ENCODE results near the gene PPP1CB.
"Not testable (repeated sequence)": the region's sequence is repeated elsewhere in the genome, so short reads cannot be mapped to it uniquely, and the experiment has no call there.

PPP1CB gene

GRCh38 chr2:28735511-28735910, 16.1 kb upstream of the PPP1CB start:
- H3K27ac ChIP-seq (ENCODE audit: low read length), result no peak overlapping the region
- H3K9ac ChIP-seq (ENCODE audit: low read length), result no peak overlapping the region
- no peaks in the 10 kb centered on the region for H3K9me3 ChIP-seq (replicated peaks; ENCODE audit: insufficient read depth, low read length)
- H3K36me3 ChIP-seq (replicated peaks; ENCODE audit: insufficient read depth, low read length), result no peaks in the 10 kb centered on the region
- TF ChIP-seq EZH2 (optimal IDR thresholded peaks at IDR 0.05; ENCODE audit: low read depth, low read length) (no peak), EZH2phosphoT487 (IDR thresholded peaks at IDR 0.05; ENCODE audit: low read length) (no peak), CTCF (IDR thresholded peaks at IDR 0.05; ENCODE audit: low read length) (no peak)
- H3K27me3 ChIP-seq (replicated peaks; ENCODE audit: insufficient read depth, low read length), result no peaks in the 10 kb centered on the region
- no peaks in the 10 kb centered on the region for H3K9me2 ChIP-seq (replicated peaks; ENCODE audit: insufficient read depth, low read length)
- H3F3A ChIP-seq (ENCODE audit: insufficient read depth, low read length), result no peaks in the 10 kb centered on the region
- DNase-seq, result no peak
- H3K79me2 ChIP-seq (ENCODE audit: low read length), result no peaks in the 10 kb centered on the region
- H2AFZ ChIP-seq (ENCODE audit: low read length), result no peak overlapping the region
- no peak overlapping the region for H3K4me2 ChIP-seq (ENCODE audit: low read depth, low read length)
- H3K4me1 ChIP-seq (ENCODE audit: low read length), result no peaks in the 10 kb centered on the region
- H4K20me1 ChIP-seq (ENCODE audit: insufficient read depth, low read length), result no peaks in the 10 kb centered on the region
- H3K4me3 ChIP-seq (ENCODE audit: low read length), result no peak overlapping the region

DNA sequence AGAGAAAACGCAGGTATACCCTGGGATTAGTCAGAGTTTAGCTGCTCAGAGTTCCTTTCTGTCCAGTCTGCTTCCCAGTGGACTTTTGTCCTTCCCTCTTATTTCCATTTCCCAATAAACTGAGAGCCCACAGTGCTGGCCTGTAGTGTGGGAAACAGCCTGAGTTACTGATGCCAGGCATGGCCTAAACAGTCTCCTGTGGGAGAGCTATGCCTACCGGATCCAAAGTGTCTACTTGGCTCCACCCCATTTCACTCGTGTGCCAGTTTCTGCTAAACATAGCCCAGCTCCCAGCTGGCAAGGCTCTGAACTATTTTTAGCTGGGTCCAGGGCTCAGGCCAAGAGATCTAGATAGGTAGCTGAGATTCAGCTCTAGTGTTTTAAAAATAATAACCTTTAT, 15.6 kb upstream of the PPP1CB start:
- Histone ChIP-seq H3K4me2 (ENCODE audit: low read depth, low read length) (no peak overlapping the region), H4K20me1 (ENCODE audit: insufficient read depth, low read length) (no peaks in the 10 kb centered on the region), H3F3A (ENCODE audit: insufficient read depth, low read length) (no peaks in the 10 kb centered on the region), H2AFZ (ENCODE audit: low read length) (no peak overlapping the region), H3K9ac (ENCODE audit: low read length) (no peak overlapping the region), H3K4me1 (ENCODE audit: low read length) (no peaks in the 10 kb centered on the region), H3K4me3 (ENCODE audit: low read length) (no peak overlapping the region), H3K79me2 (ENCODE audit: low read length) (no peaks in the 10 kb centered on the region), H3K27ac (ENCODE audit: low read length) (no peak overlapping the region), H3K27me3 (replicated peaks; ENCODE audit: insufficient read depth, low read length) (no peaks in the 10 kb centered on the region), H3K36me3 (replicated peaks; ENCODE audit: insufficient read depth, low read length) (no peaks in the 10 kb centered on the region), H3K9me3 (replicated peaks; ENCODE audit: insufficient read depth, low read length) (no peaks in the 10 kb centered on the region), H3K9me2 (replicated peaks; ENCODE audit: insufficient read depth, low read length) (no peaks in the 10 kb centered on the region)
- TF ChIP-seq CTCF (IDR thresholded peaks at IDR 0.05; ENCODE audit: low read length), result no peak
- TF ChIP-seq EZH2phosphoT487 (IDR thresholded peaks at IDR 0.05; ENCODE audit: low read length), result no peak
- TF ChIP-seq EZH2 (optimal IDR thresholded peaks at IDR 0.05; ENCODE audit: low read depth, low read length), result no peak
- DNase-seq, result no peak

- no peaks in the 10 kb centered on the region for H4K20me1 ChIP-seq (ENCODE audit: insufficient read depth, low read length)
- no peaks in the 10 kb centered on the region for H3K9me2 ChIP-seq (replicated peaks; ENCODE audit: insufficient read depth, low read length)
- no peak overlapping the region for H2AFZ ChIP-seq (ENCODE audit: low read length)
- no peaks in the 10 kb centered on the region for H3F3A ChIP-seq (ENCODE audit: insufficient read depth, low read length)
- no peak overlapping the region for H3K4me3 ChIP-seq (ENCODE audit: low read length)
- H3K4me1 ChIP-seq (ENCODE audit: low read length), result no peaks in the 10 kb centered on the region
- H3K27ac ChIP-seq (ENCODE audit: low read length), result no peak overlapping the region
- no peaks in the 10 kb centered on the region for H3K9me3 ChIP-seq (replicated peaks; ENCODE audit: insufficient read depth, low read length)
- no peak overlapping the region for H3K9ac ChIP-seq (ENCODE audit: low read length)
- no peak for DNase-seq
- H3K4me2 ChIP-seq (ENCODE audit: low read depth, low read length), result no peak overlapping the region
- no peaks in the 10 kb centered on the region for H3K79me2 ChIP-seq (ENCODE audit: low read length)
- H3K36me3 ChIP-seq (replicated peaks; ENCODE audit: insufficient read depth, low read length), result no peaks in the 10 kb centered on the region
- TF ChIP-seq CTCF (IDR thresholded peaks at IDR 0.05; ENCODE audit: low read length) (no peak), EZH2 (optimal IDR thresholded peaks at IDR 0.05; ENCODE audit: low read depth, low read length) (no peak), EZH2phosphoT487 (IDR thresholded peaks at IDR 0.05; ENCODE audit: low read length) (no peak)
- H3K27me3 ChIP-seq (replicated peaks; ENCODE audit: insufficient read depth, low read length), result no peaks in the 10 kb centered on the region
Measured at GRCh38 chr2:28737655-28738054, 14.0 kb upstream of the PPP1CB start.

GRCh38 chr2:28742619-28743018, 9.0 kb upstream of the PPP1CB start:
- not testable (repeated sequence) for H3K27ac ChIP-seq (ENCODE audit: low read length); H3K9me2 ChIP-seq (replicated peaks; ENCODE audit: insufficient read depth, low read length); H2AFZ ChIP-seq (ENCODE audit: low read length); H3K4me3 ChIP-seq (ENCODE audit: low read length); H4K20me1 ChIP-seq (ENCODE audit: insufficient read depth, low read length); H3K27me3 ChIP-seq (replicated peaks; ENCODE audit: insufficient read depth, low read length); H3F3A ChIP-seq (ENCODE audit: insufficient read depth, low read length); H3K36me3 ChIP-seq (replicated peaks; ENCODE audit: insufficient read depth, low read length); H3K4me1 ChIP-seq (ENCODE audit: low read length); H3K9ac ChIP-seq (ENCODE audit: low read length); H3K4me2 ChIP-seq (ENCODE audit: low read depth, low read length); H3K9me3 ChIP-seq (replicated peaks; ENCODE audit: insufficient read depth, low read length); H3K79me2 ChIP-seq (ENCODE audit: low read length)
- peak; percentile 29 for DNase-seq
